GM12878 (cell line): ENCODE results near the gene RIOK1.

Source experiments
- BRCA1 ChIP-seq: IDR thresholded peaks from 2 replicates; pipeline ENCODE4 v1.6.1; 2011; ENCODE audit warnings: low read depth, low read length, improper control_type of control experiment
- CREB1 ChIP-seq: IDR thresholded peaks from 2 replicates; pipeline ENCODE4 v1.6.1; 2012; ENCODE audit warnings: low read depth, mild to moderate bottlenecking, inconsistent platforms
- CTCF ChIP-seq, 3 experiments: IDR thresholded peaks in 2 of 3; conservative IDR thresholded peaks in 1 of 3; 2 replicates each; pipeline ENCODE4 v1.5.1; 2011; ENCODE audit warnings: low read depth in 3 of 3, low read length in 3 of 3, mild to moderate bottlenecking in 3 of 3, control low read depth in 2 of 3, moderate library complexity in 2 of 3, inconsistent platforms in 1 of 3, mixed read lengths in 1 of 3; ENCODE audit not compliant: control insufficient read depth in 2 of 3, insufficient read depth in 1 of 3; ENCODE audit errors: extremely low read depth in 1 of 3
- EP300 ChIP-seq, 2 experiments: fragments of 150-350 bp in 1 of 2; IDR thresholded peaks; 2 replicates each; pipeline ENCODE4 v1.6.1; 2011 to 2012; ENCODE audit warnings: low read depth in 2 of 2, low read length in 2 of 2, borderline replicate concordance in 1 of 2, improper control_type of control experiment in 1 of 2, inconsistent platforms in 1 of 2; ENCODE audit not compliant: control insufficient read depth in 1 of 2
- ETV6 ChIP-seq, 2 experiments: fragments of 450-650 bp in 1 of 2; IDR thresholded peaks in 1 of 2; conservative IDR thresholded peaks in 1 of 2; 2 replicates each; pipeline ENCODE4 v1.6.1; 2014; ENCODE audit warnings: antibody characterized with exemption in 1 of 2, borderline replicate concordance in 1 of 2, low read depth in 1 of 2, mild to moderate bottlenecking in 1 of 2, moderate library complexity in 1 of 2
- EZH2 ChIP-seq: IDR thresholded peaks from 2 replicates; pipeline ENCODE4 v1.6.1; 2012; ENCODE audit warnings: low read depth, mild to moderate bottlenecking, control low read depth, inconsistent platforms, low read length, borderline replicate concordance; ENCODE audit not compliant: control insufficient read depth
- IRF3 ChIP-seq: fragments of 450-650 bp; IDR thresholded peaks from 2 replicates; pipeline ENCODE4 v1.6.1; 2014; ENCODE audit warnings: mild to moderate bottlenecking
- MAX ChIP-seq: IDR thresholded peaks from 2 replicates; pipeline ENCODE4 v1.6.1; 2012; ENCODE audit warnings: low read depth, low read length, improper control_type of control experiment
- POLR2A ChIP-seq: IDR thresholded peaks from 2 replicates; pipeline ENCODE4 v1.6.1; 2011; ENCODE audit warnings: low read depth, mild to moderate bottlenecking, low read length
- POLR2AphosphoS2 ChIP-seq: IDR thresholded peaks from 2 replicates; pipeline ENCODE4 v1.6.1; 2011; ENCODE audit warnings: low read depth, mild to moderate bottlenecking, low read length, improper control_type of control experiment, moderate library complexity
- ZNF207 ChIP-seq: fragments of 450-650 bp; IDR thresholded peaks from 2 replicates; pipeline ENCODE4 v1.6.1; 2014; ENCODE audit warnings: antibody characterized with exemption, mild to moderate bottlenecking, borderline replicate concordance

GRCh38 chr6:7442467-7442866, 52.9 kb downstream of the RIOK1 start:
- TF ChIP-seq IRF3 (no peak), BRCA1 (no peak), EZH2 (no peak), CTCF (IDR thresholded peaks at IDR 0.05 in 2 of 3, conservative IDR thresholded peaks at IDR 0.05 in 1 of 3; ENCODE audit: control insufficient read depth in 2 of 3, extremely low read depth in 1 of 3, insufficient read depth in 1 of 3, low read depth in 3 of 3, low read length in 3 of 3) (no peak), ETV6 (conservative IDR thresholded peaks at IDR 0.05 in 1 of 2, IDR thresholded peaks at IDR 0.05 in 1 of 2; ENCODE audit: borderline replicate concordance in 1 of 2, low read depth in 1 of 2) (no peak), POLR2A (no peak), EP300 (IDR thresholded peaks at IDR 0.05; ENCODE audit: borderline replicate concordance in 1 of 2, control insufficient read depth in 1 of 2, low read depth in 2 of 2, low read length in 2 of 2) (no peak), CREB1 (no peak), MAX (no peak), POLR2AphosphoS2 (no peak), ZNF207 (no peak)
